Inflammatory macrophage (primary cell): Measurements from ENCODE around the gene ZNF346.

ENCODE experiments used
- DNase-seq, 2 donors: peaks; one replicate each; pipeline ENCODE4 v3.0.0-alpha.2; 2020 to 2022

The ZNF346 gene

DNA sequence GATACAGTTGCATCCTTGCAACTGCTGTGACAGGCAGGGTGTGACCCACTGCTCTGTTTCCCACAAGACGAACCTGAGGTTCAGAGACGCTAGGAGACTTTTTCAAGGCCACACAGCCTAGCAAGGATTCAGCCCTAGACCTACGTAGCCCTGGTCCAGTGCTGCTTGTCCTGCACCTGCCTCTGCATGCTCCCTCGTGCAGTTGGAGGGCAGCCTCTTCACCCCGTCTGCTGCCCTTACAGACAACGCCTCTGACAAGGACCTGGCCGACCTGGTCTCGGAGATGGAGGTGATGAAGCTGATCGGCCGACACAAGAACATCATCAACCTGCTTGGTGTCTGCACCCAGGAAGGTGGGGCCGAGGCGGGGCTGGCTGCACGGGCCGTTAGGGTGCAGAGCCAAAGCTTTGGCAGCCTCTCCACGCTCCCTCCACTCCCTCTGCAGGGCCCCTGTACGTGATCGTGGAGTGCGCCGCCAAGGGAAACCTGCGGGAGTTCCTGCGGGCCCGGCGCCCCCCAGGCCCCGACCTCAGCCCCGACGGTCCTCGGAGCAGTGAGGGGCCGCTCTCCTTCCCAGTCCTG lies 72.7 kb downstream of the ZNF346 start:
- no peak for DNase-seq

DNA sequence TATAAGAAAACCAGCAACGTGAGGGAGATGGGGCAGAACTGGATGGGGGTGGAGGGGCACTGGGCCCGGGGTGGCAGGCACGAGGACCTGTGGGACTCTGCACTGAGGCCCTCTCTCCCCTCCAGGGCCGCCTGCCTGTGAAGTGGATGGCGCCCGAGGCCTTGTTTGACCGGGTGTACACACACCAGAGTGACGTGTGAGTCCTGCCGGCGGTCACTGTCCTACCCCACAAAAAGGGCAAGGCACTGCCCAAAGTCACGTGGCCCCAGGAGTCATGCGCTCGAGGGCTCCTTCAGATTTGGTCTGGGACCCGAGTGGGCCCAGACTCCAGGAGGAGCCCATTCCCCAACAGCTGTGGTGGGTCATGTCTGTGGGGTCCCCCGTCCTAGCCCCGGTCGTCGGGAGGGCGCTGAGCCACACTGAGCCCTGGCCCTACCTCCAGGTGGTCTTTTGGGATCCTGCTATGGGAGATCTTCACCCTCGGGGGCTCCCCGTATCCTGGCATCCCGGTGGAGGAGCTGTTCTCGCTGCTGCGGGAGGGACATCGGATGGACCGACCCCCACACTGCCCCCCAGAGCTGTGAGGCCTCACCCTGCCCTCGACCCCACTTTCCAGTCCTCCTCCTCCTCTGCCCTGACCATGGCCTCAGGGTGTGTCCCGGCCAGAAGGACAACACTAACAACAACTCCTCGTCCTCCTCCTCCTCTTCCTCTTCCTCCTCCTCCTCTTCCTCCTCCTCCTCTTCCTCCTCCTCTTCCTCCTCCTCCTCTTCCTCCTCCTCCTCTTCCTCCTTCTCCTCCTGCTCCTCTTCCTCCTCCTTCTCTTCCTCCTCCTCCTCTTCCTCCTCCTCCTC lies 73.9 kb downstream of the ZNF346 start:
- DNase-seq, result no peak

DNA sequence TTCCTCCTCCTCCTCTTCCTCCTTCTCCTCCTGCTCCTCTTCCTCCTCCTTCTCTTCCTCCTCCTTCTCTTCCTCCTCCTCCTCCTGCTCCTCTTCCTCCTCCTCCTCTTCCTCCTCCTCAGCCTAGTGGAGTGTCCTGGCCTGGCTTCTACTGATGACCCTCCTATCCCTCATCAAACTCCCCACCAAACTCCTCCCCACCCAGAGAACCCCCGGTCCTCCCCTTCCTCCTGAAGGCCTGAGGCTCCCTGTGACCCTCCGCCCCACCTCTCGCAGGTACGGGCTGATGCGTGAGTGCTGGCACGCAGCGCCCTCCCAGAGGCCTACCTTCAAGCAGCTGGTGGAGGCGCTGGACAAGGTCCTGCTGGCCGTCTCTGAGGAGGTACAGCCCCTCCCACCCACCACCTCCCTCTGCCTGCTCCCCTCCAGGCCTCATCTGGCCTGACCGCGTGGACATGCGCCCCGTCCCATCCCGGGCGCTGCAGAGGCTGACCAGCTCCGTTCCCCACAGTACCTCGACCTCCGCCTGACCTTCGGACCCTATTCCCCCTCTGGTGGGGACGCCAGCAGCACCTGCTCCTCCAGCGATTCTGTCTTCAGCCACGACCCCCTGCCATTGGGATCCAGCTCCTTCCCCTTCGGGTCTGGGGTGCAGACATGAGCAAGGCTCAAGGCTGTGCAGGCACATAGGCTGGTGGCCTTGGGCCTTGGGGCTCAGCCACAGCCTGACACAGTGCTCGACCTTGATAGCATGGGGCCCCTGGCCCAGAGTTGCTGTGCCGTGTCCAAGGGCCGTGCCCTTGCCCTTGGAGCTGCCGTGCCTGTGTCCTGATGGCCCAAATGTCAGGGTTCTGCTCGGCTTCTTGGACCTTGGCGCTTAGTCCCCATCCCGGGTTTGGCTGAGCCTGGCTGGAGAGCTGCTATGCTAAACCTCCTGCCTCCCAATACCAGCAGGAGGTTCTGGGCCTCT lies 74.8 kb downstream of the ZNF346 start:
- no peak for DNase-seq

DNA sequence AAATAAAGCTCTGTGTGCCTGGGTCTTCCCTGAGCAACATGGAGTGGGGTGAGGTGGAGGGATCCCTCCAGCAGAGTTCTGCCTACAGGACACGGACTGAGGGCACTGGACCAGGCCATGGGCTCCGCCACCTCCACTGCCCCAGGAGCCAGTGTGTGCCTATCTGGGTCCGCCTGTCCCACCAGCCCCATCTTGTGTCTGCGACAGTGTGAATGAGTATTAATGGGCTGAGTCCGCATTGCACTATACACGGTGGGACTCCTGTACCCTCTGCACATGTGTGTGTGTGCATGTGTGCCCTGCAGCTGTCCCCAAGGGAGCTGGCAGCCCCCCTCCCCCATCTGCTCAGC lies 75.6 kb downstream of the ZNF346 start:
- no peak for DNase-seq

DNA sequence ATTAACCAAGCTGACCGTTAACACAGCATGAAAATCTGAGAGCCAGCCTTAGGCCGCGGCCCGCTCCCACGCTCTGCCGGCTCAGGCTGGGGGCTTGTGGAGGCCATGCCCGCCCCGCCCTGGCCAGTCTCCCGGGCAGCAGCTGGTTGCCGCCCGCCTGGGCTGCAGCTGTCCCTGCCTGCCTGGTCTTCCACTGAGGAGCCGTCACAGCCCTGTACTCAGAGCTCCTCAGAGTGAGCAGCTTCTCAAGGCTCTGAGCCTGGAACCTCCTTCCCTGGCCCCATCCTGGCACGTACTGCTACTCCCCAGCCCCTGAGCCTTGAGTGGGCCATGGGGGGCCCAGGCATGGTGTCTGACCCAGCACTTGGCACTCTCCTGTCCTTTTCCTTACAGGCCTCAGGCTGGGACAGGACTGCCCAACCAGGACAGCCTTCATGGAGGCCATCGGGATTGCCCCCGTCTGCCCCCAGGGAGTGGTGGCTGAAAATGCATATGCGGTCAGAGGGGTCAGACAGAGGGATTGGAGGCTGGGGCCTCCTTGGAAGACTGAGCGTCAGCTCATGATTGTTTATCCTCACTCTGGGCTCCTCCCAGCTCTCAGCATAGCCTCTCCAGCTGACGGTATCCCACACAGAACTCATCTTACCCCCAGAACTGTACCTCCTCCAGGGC lies 76.1 kb downstream of the ZNF346 start:
- DNase-seq, result no peak

DNA sequence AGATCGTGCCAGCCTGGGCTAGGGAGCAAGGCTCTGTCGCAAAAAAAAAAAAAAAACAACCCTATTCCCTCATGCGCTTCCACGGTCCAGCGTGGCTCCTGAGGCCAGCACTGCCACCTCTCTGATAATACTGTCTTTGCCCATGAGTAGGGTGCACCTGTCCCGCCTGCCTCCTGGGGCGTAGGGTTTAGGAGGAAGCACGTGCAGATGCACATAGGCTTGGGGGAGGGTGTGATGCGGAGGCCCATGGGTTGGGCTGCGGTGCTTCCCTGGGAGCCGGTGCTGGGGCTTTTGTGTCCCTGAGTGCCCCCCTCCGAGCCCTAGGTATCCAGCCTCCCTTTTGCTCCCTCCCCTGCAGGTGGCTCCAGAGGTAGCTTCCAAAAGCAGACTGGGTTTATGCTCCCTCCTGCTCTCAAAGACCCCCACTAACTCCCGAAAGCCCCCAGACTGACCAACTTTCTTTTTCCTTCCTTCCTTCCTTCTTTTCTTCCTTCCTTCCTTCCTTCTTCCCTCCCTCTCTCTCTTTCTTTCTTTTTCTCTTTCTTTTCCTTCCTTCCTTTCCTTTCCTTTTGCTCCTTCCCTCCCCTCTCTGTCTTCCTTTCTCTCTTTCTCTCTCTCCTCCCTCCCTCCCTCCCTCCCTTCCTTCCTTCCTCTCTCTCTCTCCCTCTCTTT lies 77.1 kb downstream of the ZNF346 start:
- no peak for DNase-seq

DNA sequence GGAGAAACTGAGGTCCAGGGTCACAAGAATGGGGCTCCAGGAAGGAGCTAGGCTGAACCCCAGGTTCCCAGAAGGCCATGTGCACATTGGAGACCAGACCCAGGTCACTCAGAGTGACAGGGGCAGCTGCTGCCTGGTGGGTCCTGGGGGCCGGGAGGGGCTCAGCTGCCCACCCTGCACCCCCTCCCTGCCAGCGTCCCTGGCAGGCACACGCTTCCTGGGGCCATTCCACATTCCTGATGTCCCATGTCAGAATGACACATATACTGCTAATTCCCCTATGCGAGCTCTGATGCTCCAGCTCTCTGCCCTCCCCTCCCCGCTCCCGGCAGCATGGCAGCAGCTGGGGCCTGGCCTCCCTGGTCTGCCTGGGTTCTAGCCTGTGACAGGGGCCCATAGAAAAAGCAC lies 78.2 kb downstream of the ZNF346 start:
- DNase-seq, result no peak

DNA sequence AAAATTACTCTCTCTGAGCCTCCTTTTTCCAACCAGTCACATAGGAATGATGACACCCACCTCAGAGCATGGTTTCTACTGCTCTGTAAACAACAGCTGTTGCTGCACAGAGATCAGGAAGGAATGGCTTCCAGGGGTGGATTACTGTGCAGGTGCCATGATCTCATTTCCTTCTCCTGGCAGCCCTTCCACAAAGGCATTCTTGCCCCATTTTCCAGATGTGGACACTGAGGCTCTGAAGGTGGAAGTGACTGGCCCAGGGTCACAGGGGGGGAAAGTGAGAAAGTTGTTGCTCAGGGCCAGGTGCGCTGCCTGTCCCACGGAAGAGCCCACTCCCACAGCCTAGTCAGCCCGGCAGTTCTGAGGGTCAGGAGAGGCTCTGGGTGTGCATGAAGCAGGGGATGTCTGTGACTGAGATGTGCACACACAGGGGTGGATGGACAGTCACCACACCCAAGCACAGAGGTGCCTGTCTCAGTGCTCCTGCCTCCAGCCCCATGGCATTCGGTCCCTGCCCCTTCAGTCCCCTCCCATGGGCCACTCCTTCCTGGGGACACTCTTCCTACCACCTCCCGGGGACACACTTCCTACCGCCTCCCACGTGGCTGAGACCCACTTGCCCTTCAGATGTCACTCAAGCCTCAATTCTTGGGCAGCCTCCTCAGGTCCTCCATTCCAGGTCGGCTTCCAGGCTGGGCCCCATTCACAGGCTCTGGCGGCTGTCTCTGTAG lies 81.2 kb downstream of the ZNF346 start:
- DNase-seq, result no peak

DNA sequence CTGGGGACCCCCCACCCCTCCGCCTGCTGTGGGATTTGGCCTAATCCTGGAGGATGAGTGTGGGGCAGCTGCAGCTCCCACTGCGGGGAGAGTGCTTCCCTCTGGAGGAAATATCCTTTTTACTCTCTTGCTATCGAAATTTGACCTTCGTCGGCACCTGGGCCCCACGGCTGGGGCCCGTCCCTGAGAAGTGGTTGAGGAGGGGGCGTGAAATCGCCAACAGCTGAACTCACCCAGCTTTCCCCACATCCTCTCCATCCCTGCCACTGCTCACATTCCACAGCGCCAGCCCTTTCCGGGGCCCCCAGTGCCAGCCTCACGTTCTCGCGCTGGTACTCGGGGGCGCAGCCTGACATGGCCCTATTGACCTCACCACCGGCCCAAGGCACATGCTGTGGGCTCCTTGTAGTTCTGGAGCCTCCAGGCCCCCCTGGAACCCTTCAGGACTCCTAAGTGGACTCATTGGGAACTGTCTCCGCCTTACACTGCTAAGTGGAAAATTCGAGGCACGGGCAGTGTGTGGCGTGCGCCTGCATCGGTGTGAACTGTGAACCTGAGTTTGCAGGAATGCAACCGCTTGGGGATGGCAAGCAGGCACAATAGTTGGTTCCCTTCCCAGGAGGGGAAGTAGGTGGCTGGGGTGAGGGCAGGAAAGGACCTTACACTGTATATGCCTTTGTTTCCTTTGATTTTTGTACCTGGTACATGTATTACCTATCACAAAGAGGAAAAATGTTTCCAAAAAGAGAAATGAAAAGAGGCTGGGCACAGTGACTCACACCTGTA lies 83.4 kb downstream of the ZNF346 start:
- DNase-seq, result no peak

DNA sequence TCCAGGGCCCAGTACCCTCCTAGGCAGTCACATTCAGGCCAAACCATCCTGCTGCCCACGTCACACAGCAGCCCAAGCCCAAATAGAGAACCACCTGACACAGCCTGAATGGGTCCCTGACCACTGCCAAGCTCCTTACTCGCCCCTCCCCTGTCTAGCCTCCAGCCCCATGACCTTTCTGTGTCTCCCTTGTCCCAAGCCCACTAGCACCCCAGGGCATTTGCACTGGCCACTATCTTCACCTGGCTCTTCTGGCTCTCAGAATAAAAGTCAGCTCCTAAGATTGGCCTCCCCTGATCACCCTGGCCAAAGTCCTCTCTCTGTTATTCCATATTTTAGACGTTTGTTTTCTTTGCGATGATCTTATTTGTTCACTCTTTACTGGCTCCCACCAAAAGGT lies 84.7 kb downstream of the ZNF346 start:
- DNase-seq, result no peak

DNA sequence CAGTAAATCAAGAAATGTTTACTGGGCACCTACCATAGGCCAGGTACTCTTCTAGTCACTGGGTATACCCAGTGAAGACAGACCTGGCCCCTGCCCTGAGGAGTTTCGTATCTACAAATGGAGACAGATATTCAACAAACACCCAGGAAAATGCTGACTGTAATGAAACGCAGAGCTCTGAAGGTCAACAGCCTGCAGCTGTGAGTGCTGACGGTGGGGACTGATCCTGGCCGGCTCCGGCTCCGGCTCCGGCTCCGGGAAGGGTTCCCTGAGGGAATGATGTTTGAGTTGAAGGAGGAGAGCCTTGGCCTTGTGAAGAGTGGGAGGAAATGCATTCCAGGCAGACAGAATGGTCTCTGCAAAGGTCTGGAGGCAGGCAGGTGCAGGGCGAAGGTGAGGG lies 87.3 kb downstream of the ZNF346 start:
- DNase-seq, result no peak

DNA sequence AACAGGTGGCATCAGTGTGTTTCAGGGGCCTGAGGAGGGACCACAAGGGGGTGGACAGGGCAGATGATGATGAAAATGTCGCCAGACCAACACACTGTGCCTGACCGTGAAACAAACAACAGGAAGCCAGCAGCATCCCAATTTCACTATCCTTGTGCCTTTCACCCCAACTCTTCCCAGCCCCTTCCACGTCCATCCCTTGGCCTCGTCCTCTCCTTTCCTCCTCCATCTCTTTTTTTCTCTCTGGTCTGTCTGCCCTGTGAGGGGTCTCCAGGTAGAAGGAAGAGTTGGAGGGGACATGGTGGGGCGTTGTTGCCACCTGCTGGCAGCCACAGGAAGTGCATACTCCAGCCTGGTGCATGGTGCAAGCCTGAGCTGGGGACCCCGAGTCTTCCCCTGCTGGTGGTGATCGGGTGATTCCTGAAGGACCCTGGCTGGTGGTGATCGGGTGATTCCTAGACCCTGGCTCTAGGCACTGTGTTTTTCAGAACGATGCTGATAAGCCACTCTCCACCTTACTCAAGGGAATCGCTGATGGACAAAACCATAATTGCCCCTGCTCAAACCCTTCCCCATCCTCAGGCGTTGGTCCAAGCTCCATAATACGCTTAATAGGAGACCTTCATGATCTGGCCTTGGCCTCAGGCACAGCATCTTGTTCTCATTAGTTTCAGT lies 89.4 kb downstream of the ZNF346 start:
- DNase-seq, result peak; percentile 27 to 33

DNA sequence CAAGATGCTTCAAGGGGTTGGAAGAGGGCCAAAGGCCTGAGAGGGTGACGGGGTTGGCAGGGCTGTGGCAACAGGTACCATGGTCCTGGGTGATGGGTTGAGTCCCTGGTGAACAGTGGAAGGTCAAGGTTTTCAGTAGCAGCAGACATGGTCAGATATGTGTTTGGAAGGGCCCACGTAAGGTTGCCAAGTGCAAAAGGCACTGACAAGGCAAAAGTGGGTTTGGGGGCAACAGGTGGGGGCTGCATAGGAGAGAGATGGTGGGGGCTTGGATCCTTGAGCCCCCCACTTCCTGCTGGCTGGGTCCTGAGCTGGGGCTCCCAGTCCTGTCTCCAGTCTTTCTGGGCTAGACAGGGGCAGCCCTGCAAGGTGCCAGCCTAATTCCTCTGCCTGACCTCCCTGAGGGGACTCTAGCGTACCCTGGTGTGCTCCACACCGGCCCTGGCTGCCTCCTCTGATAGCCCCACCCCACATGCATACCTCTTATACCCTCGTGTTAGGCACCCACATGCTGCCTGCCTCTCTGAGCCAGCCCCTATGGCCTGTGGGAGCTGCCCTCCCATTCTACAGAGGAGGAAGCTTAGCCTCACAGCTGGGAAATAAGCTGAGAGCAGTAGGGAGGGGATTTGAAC lies 90.2 kb downstream of the ZNF346 start:
- no peak for DNase-seq

DNA sequence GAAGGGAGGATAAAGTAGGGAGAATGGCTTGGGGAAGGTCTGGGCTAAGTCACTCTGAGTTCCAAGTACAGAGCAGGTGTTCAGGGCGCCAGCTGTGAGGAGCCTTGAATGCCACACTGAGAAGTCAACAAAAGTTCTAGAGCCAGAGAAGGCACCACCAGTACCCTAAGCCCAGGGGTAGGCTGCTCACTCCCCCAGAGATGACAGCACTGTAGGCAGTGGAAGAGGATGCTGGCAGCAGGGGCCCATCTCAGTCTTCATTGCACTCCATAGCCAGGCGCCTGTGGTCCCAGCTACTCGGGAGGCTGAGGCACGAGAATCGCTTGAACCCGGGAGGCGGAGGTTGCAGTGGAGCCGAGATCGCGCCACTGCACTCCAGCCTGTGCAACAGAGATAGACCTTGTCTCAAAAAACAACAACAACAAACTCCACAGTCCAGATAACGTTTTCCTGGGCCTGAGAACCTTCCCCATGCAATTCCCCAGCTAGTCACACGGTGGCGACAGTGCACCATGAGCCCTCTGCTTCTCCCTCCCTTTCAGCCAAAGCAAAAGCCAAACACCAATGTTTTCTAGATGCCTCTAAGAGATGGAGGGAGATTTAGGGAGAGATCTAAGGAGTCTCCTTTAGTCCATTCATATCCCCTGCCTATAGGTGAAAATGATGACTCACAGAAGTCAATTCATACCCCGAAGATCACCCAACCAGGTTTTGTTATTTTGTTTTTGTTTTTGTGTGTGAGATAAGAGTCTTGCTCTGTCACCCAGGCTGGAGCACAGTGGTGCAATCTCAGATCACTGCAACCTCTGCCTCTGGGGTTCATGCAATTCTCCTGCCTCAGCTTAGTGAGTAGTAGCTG lies 91.3 kb downstream of the ZNF346 start:
- peak; percentile 79 for DNase-seq

DNA sequence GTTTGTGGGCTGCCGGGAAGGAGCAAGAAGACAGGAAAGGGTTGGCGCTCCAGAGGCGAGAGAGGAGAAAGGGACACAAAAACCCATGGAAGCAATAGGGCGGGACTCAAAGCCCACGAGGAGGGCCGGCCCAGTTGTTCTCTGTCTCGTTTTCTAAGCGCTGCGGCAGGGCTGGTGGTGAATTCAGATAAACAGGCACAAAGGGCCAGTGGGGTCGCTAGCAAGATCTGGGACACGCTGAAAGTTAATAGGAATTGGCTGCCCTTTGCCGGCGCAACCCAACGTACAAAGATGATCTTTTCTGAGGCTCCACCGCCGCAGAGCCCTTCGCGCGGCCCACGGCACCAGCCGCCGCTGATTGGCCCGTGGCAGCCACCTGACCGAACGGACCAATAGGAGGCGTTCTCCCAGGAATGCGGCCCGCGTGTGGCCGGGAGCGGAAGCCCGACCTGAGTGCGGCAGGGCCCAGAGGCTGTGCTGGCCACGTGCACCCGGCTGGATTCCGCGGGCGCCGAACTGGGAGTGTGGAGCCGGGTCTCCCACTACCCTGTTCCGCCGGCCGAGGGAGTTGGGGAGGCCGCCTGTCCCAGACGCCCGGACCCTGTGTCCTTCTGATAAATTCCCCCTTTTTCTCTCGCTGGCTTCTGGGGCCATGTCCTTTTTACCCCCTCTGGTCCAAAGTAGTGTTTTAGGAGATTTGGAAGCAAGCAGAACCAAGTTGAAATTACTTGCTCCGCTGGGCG lies 94.3 kb downstream of the ZNF346 start:
- DNase-seq, result peak; percentile 76 to 86

DNA sequence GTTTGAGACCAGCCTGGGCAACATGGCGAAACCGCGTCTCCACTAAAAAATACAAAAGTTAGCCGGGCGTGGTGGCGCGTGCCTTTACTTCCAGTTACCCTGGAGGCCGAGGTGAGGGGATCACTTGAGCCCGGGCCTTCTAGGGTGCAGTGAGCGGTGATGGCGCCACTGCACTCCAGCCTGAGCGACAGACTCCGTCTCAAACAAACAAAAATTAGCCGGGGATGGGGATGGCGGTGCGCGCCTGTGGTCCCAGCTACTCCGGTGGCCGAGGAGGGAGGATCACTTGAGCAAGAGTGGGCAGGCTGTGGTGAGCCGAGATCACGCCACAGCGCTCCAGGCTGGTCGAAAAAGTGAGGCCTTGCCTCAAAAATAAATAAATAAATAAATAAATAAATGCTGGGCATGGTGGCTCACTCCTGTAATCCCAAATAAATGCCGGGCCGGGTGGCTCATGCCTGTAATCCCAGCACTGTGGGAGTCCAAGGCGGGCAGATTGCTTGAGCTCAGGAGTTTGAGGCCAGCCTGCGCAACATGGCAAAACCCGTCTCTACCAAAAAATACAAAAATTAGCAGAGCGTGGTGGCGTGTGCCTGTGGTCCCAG lies 95.0 kb downstream of the ZNF346 start:
- DNase-seq, result no peak

DNA sequence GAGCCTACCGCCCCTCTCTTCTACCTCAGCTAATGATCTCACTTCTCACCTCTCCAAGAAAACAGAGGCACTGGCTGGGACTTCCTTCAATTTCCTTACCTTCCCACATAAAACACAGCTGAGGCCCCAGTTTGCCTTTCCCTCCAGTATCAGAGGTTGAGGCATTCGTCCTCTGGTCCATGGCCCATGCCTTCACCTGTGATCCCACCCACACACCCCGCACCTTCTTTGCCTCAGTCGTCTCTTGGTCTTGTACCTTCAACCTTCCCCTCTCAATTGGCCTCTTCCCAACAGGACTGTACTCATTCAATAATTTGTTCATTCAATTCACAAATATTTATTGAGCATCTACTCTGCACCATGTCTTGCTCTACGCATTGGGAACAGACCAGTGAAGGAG lies 100.1 kb downstream of the ZNF346 start:
- no peak for DNase-seq
